ENCODE data around the gene SIX5. TPM values are rescaled to one million over a fixed set of nuclear protein-coding genes. Genes with fewer than 3 reads are reported as not detected.

The SIX5 gene
- total RNA-seq, 2 donors from 2014 or later, result 11.0 to 15.8 TPM

DNA sequence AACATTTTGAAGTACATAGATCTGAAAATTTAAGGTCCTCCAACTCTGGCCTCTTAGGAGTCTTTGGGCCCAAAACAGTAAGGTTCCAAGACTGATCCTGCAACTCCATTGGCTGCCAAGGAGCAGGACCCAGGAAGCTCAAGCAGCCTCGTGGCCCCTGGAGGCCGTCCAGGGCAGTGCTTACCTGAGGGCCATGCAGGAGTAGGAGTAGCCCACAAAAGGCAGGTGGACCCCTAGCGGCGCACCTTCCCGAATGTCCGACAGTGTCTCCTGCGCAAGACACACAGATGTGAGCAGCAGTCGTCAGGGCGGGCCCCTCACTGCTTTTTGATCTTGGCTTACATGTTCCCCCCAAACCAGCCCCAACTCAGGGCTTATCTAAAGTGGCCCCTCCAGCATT lies 5.7 kb upstream of the SIX5 start:
- Histone ChIP-seq H3K36me3 (no peaks in the 10 kb centered on the region), H3K27ac (no peak overlapping the region), H3K27me3 (no peaks in the 10 kb centered on the region), H3K4me1 (no peaks in the 10 kb centered on the region), H3K9me3 (no peaks in the 10 kb centered on the region), H3K4me3 (no peak overlapping the region), H3K9ac (ENCODE audit: low read depth in 2 of 2, low read length in 2 of 2) (peak overlapping the region in 1 of 2 donors; percentile 26)
- TF ChIP-seq CTCF (IDR thresholded peaks at IDR 0.05), result peak; percentile 17
- peak; percentile 32 for DNase-seq
- intact Hi-C loops (cut with DNase I), result no loop called here

GRCh38 chr19:45773384-45773783 lies 4.3 kb upstream of the SIX5 start:
- Histone ChIP-seq H3K4me3 (no peak overlapping the region), H3K4me1 (no peaks in the 10 kb centered on the region), H3K27me3 (no peaks in the 10 kb centered on the region), H3K27ac (no peak overlapping the region), H3K36me3 (no peaks in the 10 kb centered on the region), H3K9me3 (no peaks in the 10 kb centered on the region), H3K9ac (ENCODE audit: low read depth in 2 of 2, low read length in 2 of 2) (no peak overlapping the region)
- intact Hi-C loops (cut with DNase I), result no loop called here
- TF ChIP-seq CTCF (IDR thresholded peaks at IDR 0.05), result no peak
- DNase-seq, result no peak

- H3K27ac ChIP-seq, result no peak overlapping the region
- no peak for TF ChIP-seq CTCF (IDR thresholded peaks at IDR 0.05)
- no peak overlapping the region for H3K4me3 ChIP-seq
- intact Hi-C loops (cut with DNase I), result no loop called here
- H3K9ac ChIP-seq (ENCODE audit: low read depth in 2 of 2, low read length in 2 of 2), result peak overlapping the region in 1 of 2 donors; percentile 75
- no peaks in the 10 kb centered on the region for H3K4me1 ChIP-seq
- no peaks in the 10 kb centered on the region for H3K36me3 ChIP-seq
- no peaks in the 10 kb centered on the region for H3K27me3 ChIP-seq
- DNase-seq, result no peak
- no peaks in the 10 kb centered on the region for H3K9me3 ChIP-seq
These were observed 3.9 kb upstream of the SIX5 start for GRCh38 chr19:45772912-45773311.

DNA sequence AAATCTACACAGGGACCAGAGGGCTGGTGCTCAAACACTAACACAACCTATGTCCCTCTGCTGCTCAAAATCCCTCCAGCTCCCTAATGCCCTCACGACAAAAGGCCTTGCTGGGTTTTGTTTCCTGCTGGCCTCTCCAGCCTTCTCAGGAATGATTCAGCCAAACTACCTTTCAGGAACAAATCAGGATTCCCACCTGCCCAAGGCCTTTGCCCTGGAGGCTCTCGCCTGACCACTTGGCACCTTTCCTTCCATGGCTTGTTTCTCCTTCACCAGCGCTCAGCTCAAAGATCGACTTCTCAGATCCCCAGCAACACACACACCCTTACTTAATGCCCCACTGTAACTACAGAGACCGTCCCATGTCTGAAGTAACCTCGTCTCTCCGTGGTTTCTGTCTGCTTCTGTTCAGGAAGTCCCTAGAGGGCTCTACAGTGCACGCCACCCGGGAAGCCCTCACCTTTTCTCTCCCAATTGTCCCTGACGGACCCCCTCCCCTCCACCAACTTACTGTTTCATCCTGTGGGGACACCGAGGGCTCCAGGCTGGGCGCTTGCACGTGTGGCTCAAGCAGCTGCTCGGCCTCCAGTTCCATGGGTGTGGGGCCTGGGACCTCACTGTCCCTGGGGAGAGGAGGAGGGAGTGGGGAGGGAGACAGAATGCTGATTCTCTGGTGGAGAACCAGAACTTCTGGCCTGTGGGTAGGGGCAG lies 3.2 kb upstream of the SIX5 start:
- intact Hi-C loops (cut with DNase I), result no loop called here
- no peak for TF ChIP-seq CTCF (IDR thresholded peaks at IDR 0.05)
- no peak overlapping the region for H3K27ac ChIP-seq
- no peaks in the 10 kb centered on the region for H3K9me3 ChIP-seq
- H3K4me1 ChIP-seq, result no peaks in the 10 kb centered on the region
- peak overlapping the region; percentile 60 to 75 for H3K9ac ChIP-seq (ENCODE audit: low read depth in 2 of 2, low read length in 2 of 2)
- H3K27me3 ChIP-seq, result no peaks in the 10 kb centered on the region
- H3K36me3 ChIP-seq, result no peaks in the 10 kb centered on the region
- DNase-seq, result peak; percentile 25
- H3K4me3 ChIP-seq, result no peak overlapping the region

DNA sequence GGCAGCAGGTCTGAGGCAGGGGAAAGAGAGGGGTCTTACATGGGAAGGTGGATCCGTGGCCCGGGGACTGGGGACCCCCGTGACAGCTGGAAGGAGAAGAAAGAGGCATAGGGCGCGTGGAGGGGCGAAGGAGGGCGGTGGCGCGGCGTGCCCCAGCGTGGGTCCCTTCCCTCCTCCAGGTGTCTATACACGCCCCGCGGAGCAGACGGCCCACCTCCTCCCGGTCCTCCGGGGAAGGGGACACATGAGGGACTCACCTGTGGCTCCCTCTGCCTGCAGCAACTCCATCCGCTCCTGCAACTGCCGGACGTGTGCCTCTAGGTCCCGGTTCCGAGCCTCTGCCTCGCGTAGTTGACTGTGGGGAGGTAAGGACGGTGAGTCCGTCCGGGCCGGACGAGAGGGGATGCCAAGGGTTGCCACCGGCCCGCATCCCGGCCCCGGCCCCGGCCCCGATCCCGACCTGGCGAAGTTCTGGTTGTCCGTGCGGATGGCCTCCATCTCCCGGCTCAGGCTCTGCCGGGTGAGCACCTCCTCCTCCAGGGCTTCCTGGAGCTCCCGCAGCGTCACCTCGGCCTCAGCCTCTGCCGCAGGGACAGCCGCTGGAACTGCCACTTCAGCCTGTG lies 2.4 kb upstream of the SIX5 start:
- intact Hi-C loops (cut with DNase I), result no loop called here
- H3K4me3 ChIP-seq, result no peak overlapping the region
- no peak overlapping the region for H3K27ac ChIP-seq
- DNase-seq, result peak; percentile 35
- no peaks in the 10 kb centered on the region for H3K9me3 ChIP-seq
- peaks cover 2% of the 10 kb centered on the region for H3K4me1 ChIP-seq
- peak overlapping the region; percentile 73 to 75 for H3K9ac ChIP-seq (ENCODE audit: low read depth in 2 of 2, low read length in 2 of 2)
- H3K36me3 ChIP-seq, result no peaks in the 10 kb centered on the region
- no peaks in the 10 kb centered on the region for H3K27me3 ChIP-seq
- no peak for TF ChIP-seq CTCF (IDR thresholded peaks at IDR 0.05)
